Natural killer cell (primary cell): ENCODE results near the gene TMF1. TPM values are rescaled to one million over a fixed set of nuclear protein-coding genes. Genes with fewer than 3 reads are reported as not detected.

Experiments
- ATAC-seq, 3 donors: fragments of 150-1000 bp in 2 of 3; fragments of 200-7000 bp in 1 of 3; cut with Tn5 transposase; 1 replicate in 1 of 3; 2 replicates in 2 of 3; pipeline ENCODE4 v1.10.0; 2021; ENCODE audit warnings: mild to moderate bottlenecking in 2 of 3, moderate library complexity in 2 of 3
- DNase-seq, 2 donors: peaks; one replicate each; pipeline versions ENCODE4 v3.0.0 to v3.0.0-alpha.2; 2013 to 2021; ENCODE audit warnings: mixed read lengths in 1 of 2
- H3K27ac ChIP-seq: one replicate; pipeline ENCODE4 v1.5.1; 2013; ENCODE audit warnings: mild to moderate bottlenecking, low read length
- H3K27me3 ChIP-seq: one replicate; pipeline ENCODE4 v1.6.1; 2013; ENCODE audit warnings: low read length; ENCODE audit not compliant: control insufficient read depth, insufficient read depth
- H3K36me3 ChIP-seq: one replicate; pipeline ENCODE4 v1.6.1; 2013; ENCODE audit warnings: low read length; ENCODE audit not compliant: control insufficient read depth, insufficient read depth
- H3K4me1 ChIP-seq: one replicate; pipeline ENCODE4 v1.6.1; 2013; ENCODE audit warnings: low read length; ENCODE audit not compliant: control insufficient read depth, insufficient read depth
- H3K4me3 ChIP-seq: one replicate; pipeline ENCODE4 v1.5.1; 2013; ENCODE audit warnings: low read length
- H3K9me3 ChIP-seq: one replicate; pipeline ENCODE4 v1.6.1; 2013; ENCODE audit warnings: low read length; ENCODE audit not compliant: control insufficient read depth, insufficient read depth
- H3K27ac Mint-ChIP-seq, 2 donors: one replicate each; pipeline ENCODE4 v1.8.0; 2022; ENCODE audit warnings: mild to moderate bottlenecking in 2 of 2, mixed read lengths in 2 of 2, moderate library complexity in 1 of 2
- H3K27me3 Mint-ChIP-seq, 2 donors: one replicate each; pipeline ENCODE4 v1.8.0; 2022; ENCODE audit warnings: low read depth in 2 of 2, mixed read lengths in 2 of 2
- H3K36me3 Mint-ChIP-seq: one replicate; pipeline ENCODE4 v1.8.0; 2022; ENCODE audit warnings: mixed read lengths
- H3K4me1 Mint-ChIP-seq, 2 donors: one replicate each; pipeline ENCODE4 v1.8.0; 2022; ENCODE audit warnings: mixed read lengths in 2 of 2
- H3K4me3 Mint-ChIP-seq: one replicate; pipeline ENCODE4 v1.8.0; 2022; ENCODE audit warnings: mild to moderate bottlenecking, moderate library complexity, mixed read lengths
- H3K9me3 Mint-ChIP-seq, 2 donors: one replicate each; pipeline ENCODE4 v1.8.0; 2022; ENCODE audit warnings: mixed read lengths in 2 of 2
- CTCF ChIP-seq: fragments of 200-600 bp; IDR thresholded peaks from one replicate; pipeline ENCODE4 v1.8.0; 2022; ENCODE audit warnings: antibody characterized with exemption
- WGBS: methylation state at CpG from one replicate; pipeline ENCODE4 v1.1.7; 2013; ENCODE audit warnings: missing lambda C conversion rate; ENCODE audit not compliant: insufficient coverage; 5-methylcytosine and 5-hydroxymethylcytosine counted together
- intact Hi-C: fragments of 100-400 bp; cut with micrococcal nuclease; formaldehyde crosslinking; loops from one replicate; pipeline ENCODE4 v1.14.2; 2022
- total RNA-seq, 4 donors: library from RNA; stranded (reverse); fragments of 120-200 nt in 1 of 4; gene quantifications; one replicate each; pipeline versions ENCODE4 v1.2.3 to v1.2.4, GENCODE V29; 2013 to 2022

TMF1 gene
- total RNA-seq, 3 donors from 2014 or later (not counting 1 experiment from before 2014, with no cell fraction given): 76.9 to 110 (median 85.5) TPM

DNA sequence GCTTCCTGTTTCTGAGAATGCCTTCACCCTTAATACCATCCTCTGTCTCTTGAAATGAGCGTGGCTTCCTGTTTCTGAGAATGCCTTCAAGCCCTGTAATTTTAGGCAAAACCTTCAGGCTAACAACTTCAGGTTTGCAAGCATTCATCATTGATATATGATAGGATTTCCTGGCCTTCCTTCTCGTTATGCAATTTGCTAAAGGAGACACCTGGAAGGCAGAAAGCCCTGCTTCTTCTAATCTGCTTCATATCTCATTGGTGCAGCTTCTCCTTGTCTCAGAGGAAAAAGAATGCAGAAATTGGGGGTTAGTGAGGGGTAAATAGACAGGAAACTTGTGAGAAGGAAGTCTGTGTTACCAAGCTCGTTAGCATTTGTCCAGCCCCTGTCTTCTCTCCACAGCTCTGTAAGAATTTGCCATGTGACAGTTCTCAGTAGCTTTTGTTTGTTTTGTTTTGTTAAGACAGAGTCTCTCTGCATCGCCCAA lies 39.9 kb upstream of the TMF1 start:
- Histone ChIP-seq H3K27me3 (no peaks in the 10 kb centered on the region), H3K9me3 (no peaks in the 10 kb centered on the region), H3K36me3 (peaks cover 12% of the 10 kb centered on the region), H3K4me1 (peaks cover 73% of the 10 kb centered on the region), H3K4me3 (peak overlapping the region; percentile 14), H3K27ac (peak overlapping the region; percentile 84)
- Mint-ChIP-seq H3K9me3 (no peaks in the 10 kb centered on the region), H3K27me3 (no peaks in the 10 kb centered on the region), H3K4me3 (peak overlapping the region; percentile 72), H3K4me1 (peaks cover 77 to 81% of the 10 kb centered on the region in 2 donors), H3K36me3 (no peaks in the 10 kb centered on the region), H3K27ac (peak overlapping the region; percentile 91 to 93)
- TF ChIP-seq CTCF: no peak
- ATAC-seq (peak; percentile 61 to 83 (median 70)), DNase-seq (peak in 1 of 2 donors; percentile 71)
- intact Hi-C loops: loop anchor here (1.0 kb wide), 1 partner anchor 8 kb away; the partner anchor contains the start of gene ARL6IP5
- 0% methylated on average over 4 of the region's 4 CpGs for WGBS

DNA sequence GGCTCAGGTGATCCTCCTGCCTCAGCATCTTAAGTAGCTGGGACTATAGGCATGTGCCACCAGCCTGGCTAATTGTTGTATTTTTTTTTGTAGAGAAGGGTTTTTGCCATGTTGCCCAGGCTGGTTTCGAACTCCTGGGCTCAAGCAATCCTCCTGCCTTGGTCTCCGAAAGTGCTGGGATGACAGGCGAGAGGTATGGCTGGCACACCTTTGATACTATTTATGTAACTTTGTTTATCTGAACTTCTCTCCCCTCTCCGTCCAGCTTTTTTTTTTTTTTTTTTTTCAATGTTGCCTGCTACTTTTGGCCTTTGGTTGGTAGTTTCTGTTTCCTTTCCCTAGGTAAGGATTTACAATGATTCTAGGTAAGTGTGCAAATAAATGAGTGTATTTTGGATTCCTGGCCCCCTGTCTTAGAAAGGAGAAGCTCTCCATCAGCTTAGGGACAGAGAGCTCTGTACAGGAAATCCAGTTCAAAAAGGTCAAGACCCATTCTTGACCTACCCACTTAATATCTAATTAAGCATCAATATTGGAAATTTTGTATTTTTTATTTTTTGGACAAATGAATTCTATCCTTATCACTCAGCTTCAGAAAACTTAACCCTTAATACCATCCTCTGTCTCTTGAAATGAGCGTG lies 39.4 kb upstream of the TMF1 start:
- H3K36me3 Mint-ChIP-seq: no peaks in the 10 kb centered on the region
- Histone ChIP-seq H3K4me1 (peaks cover 74% of the 10 kb centered on the region), H3K27me3 (no peaks in the 10 kb centered on the region), H3K27ac (peak overlapping the region; percentile 84), H3K36me3 (peaks cover 12% of the 10 kb centered on the region), H3K4me3 (no peak overlapping the region), H3K9me3 (no peaks in the 10 kb centered on the region)
- no peak for TF ChIP-seq CTCF
- DNase-seq: peak in 1 of 2 donors; percentile 38
- peak overlapping the region; percentile 72 for H3K4me3 Mint-ChIP-seq
- H3K9me3 Mint-ChIP-seq: no peaks in the 10 kb centered on the region
- intact Hi-C loops: loop anchor here (1.0 kb wide), 1 partner anchor 7 kb away; the partner anchor contains the start of gene ARL6IP5
- 50% methylated on average over 2 of the region's 5 CpGs for WGBS
- peak overlapping the region; percentile 91 to 93 for H3K27ac Mint-ChIP-seq
- ATAC-seq: peak in 2 of 3 donors; percentile 9 to 10
- H3K4me1 Mint-ChIP-seq: peaks cover 75 to 78% of the 10 kb centered on the region in 2 donors
- H3K27me3 Mint-ChIP-seq: no peaks in the 10 kb centered on the region

DNA sequence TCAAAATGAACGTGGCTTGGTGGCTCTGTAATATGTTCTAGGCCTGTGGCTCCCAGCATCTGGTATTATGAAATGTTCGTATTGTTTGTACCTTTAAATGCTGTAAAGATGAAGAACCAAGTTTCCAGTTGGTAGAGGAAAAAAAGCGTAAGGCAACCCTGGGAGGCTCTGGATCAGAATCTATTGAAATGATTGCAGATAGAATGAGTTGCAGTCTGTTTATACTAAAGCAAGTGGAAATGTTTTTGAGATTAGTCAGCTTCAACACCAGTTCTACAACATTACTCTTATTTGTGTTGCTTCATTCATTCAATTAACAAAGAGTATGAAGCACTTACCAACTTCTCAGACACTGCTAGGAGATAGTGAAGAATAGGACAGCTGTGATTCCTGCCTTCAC lies 37.9 kb upstream of the TMF1 start:
- TF ChIP-seq CTCF: no peak
- Histone ChIP-seq H3K27me3 (no peaks in the 10 kb centered on the region), H3K36me3 (peaks cover 12% of the 10 kb centered on the region), H3K4me3 (no peak overlapping the region), H3K9me3 (no peaks in the 10 kb centered on the region), H3K4me1 (peaks cover 69% of the 10 kb centered on the region), H3K27ac (peak overlapping the region; percentile 27)
- Mint-ChIP-seq H3K27ac (peak overlapping the region; percentile 91 to 93), H3K4me3 (peak overlapping the region; percentile 29), H3K9me3 (no peaks in the 10 kb centered on the region), H3K36me3 (no peaks in the 10 kb centered on the region), H3K4me1 (peaks cover 72 to 77% of the 10 kb centered on the region in 2 donors), H3K27me3 (no peaks in the 10 kb centered on the region)
- ATAC-seq (no peak), DNase-seq (no peak)
- 71% methylated on average over 3 of the region's 3 CpGs for WGBS
- intact Hi-C loops: no loop called here
